OCI-M1 (cell line): ENCODE measurements around the gene CYP27B1.

Source experiments
- DNase-seq: peaks from one replicate; lab custom pipeline; 2025; lab: John Stamatoyannopoulos, UW

CYP27B1 gene

GRCh38 chr12:57766464-57767304 lies at the start of gene CYP27B1:
Gene CYP27B1 (minus strand): TSS chr12:57767078. CDS start chr12:57767041, 37 bp downstream.
- DNase-seq = no peak

- DNase-seq = peak; percentile 19
Measured at GRCh38 chr12:57816001-57816854, 49.4 kb upstream of the CYP27B1 start.

GRCh38 chr12:57815177-57816000 lies 48.5 kb upstream of the CYP27B1 start:
- DNase-seq = no peak

GRCh38 chr12:57813971-57814772 lies 47.3 kb upstream of the CYP27B1 start:
- no peak for DNase-seq

GRCh38 chr12:57813111-57813970 lies 46.5 kb upstream of the CYP27B1 start:
- DNase-seq = no peak

GRCh38 chr12:57811028-57811755 lies 44.3 kb upstream of the CYP27B1 start:
- no peak for DNase-seq

GRCh38 chr12:57810450-57810849 lies 43.6 kb upstream of the CYP27B1 start:
- DNase-seq = peak; percentile 46

- DNase-seq = no peak
Measured at GRCh38 chr12:57809425-57809824, 42.5 kb upstream of the CYP27B1 start.

- no peak for DNase-seq
Measured at GRCh38 chr12:57808351-57808750, 41.5 kb upstream of the CYP27B1 start.

GRCh38 chr12:57807285-57807684 lies 40.4 kb upstream of the CYP27B1 start:
- DNase-seq = no peak

- DNase-seq = no peak
Measured at GRCh38 chr12:57806677-57807076, 39.8 kb upstream of the CYP27B1 start.

- DNase-seq = peak; percentile 41
Measured at GRCh38 chr12:57803319-57803893, 36.5 kb upstream of the CYP27B1 start.

GRCh38 chr12:57802607-57803006 lies 35.7 kb upstream of the CYP27B1 start:
- no peak for DNase-seq

- DNase-seq = no peak
Measured at GRCh38 chr12:57800965-57801364, 34.1 kb upstream of the CYP27B1 start.

GRCh38 chr12:57797933-57798332 lies 31.1 kb upstream of the CYP27B1 start:
- peak; percentile 61 for DNase-seq

GRCh38 chr12:57796996-57797395 lies 30.1 kb upstream of the CYP27B1 start:
- DNase-seq = no peak

- no peak for DNase-seq
Measured at GRCh38 chr12:57795354-57795753, 28.5 kb upstream of the CYP27B1 start.

- peak; percentile 4 for DNase-seq
Measured at GRCh38 chr12:57793920-57794319, 27.0 kb upstream of the CYP27B1 start.

GRCh38 chr12:57783861-57784260 lies 17.0 kb upstream of the CYP27B1 start:
- DNase-seq = no peak
